Body of pancreas (tissue), 4 donors: ENCODE measurements around the gene CALML3. TPM values are rescaled to one million over a fixed set of nuclear protein-coding genes. Genes with fewer than 3 reads are reported as not detected.

ENCODE experiments used
- ATAC-seq: fragments of 150-250 bp; one replicate; pipeline ENCODE4 v1.9.1; 2016
- DNase-seq, 4 donors: peaks; one replicate each; pipeline ENCODE4 v3.0.0-alpha.2; 2019
- H3K27ac ChIP-seq, 4 donors: fragments of 200-600 bp; sonication (generic); 1 replicate in 3 of 4; 2 replicates in 1 of 4; pipeline versions ENCODE4 v1.5.1 to v1.6.1; 2016 to 2019; ENCODE audit warnings: mild to moderate bottlenecking in 1 of 4, mixed read lengths in 1 of 4, moderate library complexity in 1 of 4
- H3K27me3 ChIP-seq, 2 donors: fragments of 200-600 bp; sonication (generic); one replicate each; pipeline ENCODE4 v1.6.0; 2016; ENCODE audit warnings: mild to moderate bottlenecking in 1 of 2
- H3K36me3 ChIP-seq, 2 donors: fragments of 200-600 bp; sonication (generic); replicated peaks in 1 of 2; 2 replicates each; pipeline ENCODE4 v1.5.1; 2016; ENCODE audit warnings: low read depth in 2 of 2; ENCODE audit not compliant: insufficient read depth in 1 of 2
- H3K4me1 ChIP-seq: fragments of 200-600 bp; sonication (generic); one replicate; pipeline ENCODE4 v1.6.0; 2016
- H3K4me3 ChIP-seq, 2 donors: fragments of 200-600 bp; sonication (generic); 1 replicate in 1 of 2; 2 replicates in 1 of 2; pipeline ENCODE4 v1.5.1; 2016 to 2019
- H3K9me3 ChIP-seq, 3 donors: fragments of 200-600 bp; sonication (generic); 1 replicate in 2 of 3; 2 replicates in 1 of 3; pipeline ENCODE4 v1.5.1; 2016
- CTCF ChIP-seq, 7 experiments: fragments of 450-650 bp in 4 of 7; fragments of 200-600 bp in 3 of 7; sonication (generic) in 3 of 7; IDR thresholded peaks; one replicate each; pipeline ENCODE4 v1.5.1; 2016 to 2019; ENCODE audit warnings: antibody characterized with exemption in 7 of 7
- POLR2A ChIP-seq, 3 donors: fragments of 450-650 bp; IDR thresholded peaks; one replicate each; pipeline ENCODE4 v1.6.1; 2016; ENCODE audit warnings: antibody characterized with exemption in 3 of 3, mild to moderate bottlenecking in 2 of 3
- WGBS, 2 donors: methylation state at CpG; one replicate each; pipeline ENCODE4 v1.1.5; 2017; 5-methylcytosine and 5-hydroxymethylcytosine counted together
- intact Hi-C: fragments of 100-400 bp; cut with DNase I; formaldehyde crosslinking; loops from one replicate; pipeline ENCODE4 v1.15.1; 2023
- total RNA-seq, 2 donors: library from RNA; depleted of rRNA; stranded (reverse); fragments of >200 nt; gene quantifications; one replicate each; pipeline ENCODE4 v1.1.0, GENCODE V29; 2016

The CALML3 gene
- total RNA-seq, 2 donors from 2014 or later: not detected

GRCh38 chr10:5502571-5503476 is 21.9 kb upstream of the CALML3 start:
- H3K36me3 ChIP-seq: no peaks in the 10 kb centered on the region
- H3K27ac ChIP-seq: peak overlapping the region; percentile 72 to 77 (median 74)
- H3K27me3 ChIP-seq: no peaks in the 10 kb centered on the region
- DNase-seq: peak in 1 of 4 donors; percentile 11
- ATAC-seq: no peak
- H3K9me3 ChIP-seq: no peaks in the 10 kb centered on the region
- TF ChIP-seq CTCF (IDR thresholded peaks at IDR 0.05) (no peak), POLR2A (IDR thresholded peaks at IDR 0.05) (no peak)
- H3K4me3 ChIP-seq: no peak overlapping the region
- 69 to 75% methylated on average over 14 of the region's 14 CpGs for WGBS, 2 donors
- intact Hi-C loops: no loop called here
- peaks cover 58% of the 10 kb centered on the region for H3K4me1 ChIP-seq

DNA sequence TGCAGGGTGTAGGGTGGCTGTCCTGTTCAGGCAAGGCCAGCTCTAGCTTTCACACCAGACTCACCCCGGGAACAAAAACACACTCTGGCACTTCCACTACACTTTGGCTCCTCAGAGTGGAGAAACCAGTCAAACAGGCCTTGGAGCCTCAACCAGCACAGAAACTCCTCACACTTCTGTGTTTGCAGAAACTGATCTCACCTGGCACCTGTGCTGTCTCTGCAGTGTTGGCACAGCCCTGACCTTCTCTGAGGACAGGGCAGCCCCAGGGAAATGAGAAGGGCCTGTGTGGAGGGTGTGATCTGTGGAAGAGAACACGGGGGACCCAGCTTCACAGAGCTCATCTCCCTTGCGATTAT is 21.3 kb upstream of the CALML3 start:
- 9 to 19% methylated on average over 3 of the region's 3 CpGs for WGBS, 2 donors
- Histone ChIP-seq H3K36me3 (no peaks in the 10 kb centered on the region), H3K27me3 (no peaks in the 10 kb centered on the region), H3K9me3 (no peaks in the 10 kb centered on the region), H3K4me1 (peaks cover 58% of the 10 kb centered on the region), H3K27ac (peak overlapping the region; percentile 72 to 77 (median 74)), H3K4me3 (no peak overlapping the region)
- DNase-seq (peak; percentile 86 to 94 (median 92)), ATAC-seq (peak; percentile 98)
- TF ChIP-seq CTCF (IDR thresholded peaks at IDR 0.05) (no peak), POLR2A (IDR thresholded peaks at IDR 0.05) (no peak)
- intact Hi-C loops: no loop called here

- no peaks in the 10 kb centered on the region for H3K9me3 ChIP-seq
- peak; percentile 8 for ATAC-seq
- WGBS, 2 donors: 47 to 61% methylated on average over 15 to 18 of the region's 18 CpGs
- H3K4me3 ChIP-seq: no peak overlapping the region
- TF ChIP-seq CTCF (IDR thresholded peaks at IDR 0.05) (no peak), POLR2A (IDR thresholded peaks at IDR 0.05) (no peak)
- peak overlapping the region; percentile 72 to 77 (median 74) for H3K27ac ChIP-seq
- H3K36me3 ChIP-seq: no peaks in the 10 kb centered on the region
- peaks cover 58% of the 10 kb centered on the region for H3K4me1 ChIP-seq
- intact Hi-C loops: no loop called here
- DNase-seq: peak in 2 of 4 donors; percentile 15 to 45
- H3K27me3 ChIP-seq: no peaks in the 10 kb centered on the region
Measured at GRCh38 chr10:5504146-5505072, 20.4 kb upstream of the CALML3 start.

DNA sequence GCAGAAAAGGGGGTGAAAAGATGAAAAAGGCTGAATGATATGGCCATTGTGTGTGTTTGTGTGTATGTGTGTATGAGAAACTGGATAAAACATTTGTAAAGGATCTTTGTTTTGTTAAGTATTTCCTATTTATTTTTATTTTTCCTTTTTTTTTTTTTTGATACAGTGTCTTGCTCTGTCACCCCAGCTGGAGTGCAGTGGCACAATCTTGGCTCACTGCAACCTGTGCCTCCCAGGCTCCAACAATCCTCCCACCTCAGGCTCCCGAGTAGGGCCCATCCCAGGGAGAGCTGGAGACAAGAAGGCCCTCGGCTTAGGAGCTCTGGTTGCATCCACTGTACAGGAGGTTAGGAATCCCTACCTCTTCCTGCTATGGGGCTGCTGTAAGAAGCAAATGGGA is 18.5 kb upstream of the CALML3 start:
- H3K27ac ChIP-seq: peak overlapping the region in 2 of 4 donors; percentile 33 to 53
- no peak for ATAC-seq
- no peak for DNase-seq
- H3K4me3 ChIP-seq: no peak overlapping the region
- no peaks in the 10 kb centered on the region for H3K9me3 ChIP-seq
- WGBS, 2 donors: 30 to 71% methylated on average over 2 of the region's 2 CpGs
- H3K36me3 ChIP-seq: no peaks in the 10 kb centered on the region
- intact Hi-C loops: no loop called here
- TF ChIP-seq CTCF (IDR thresholded peaks at IDR 0.05) (no peak), POLR2A (IDR thresholded peaks at IDR 0.05) (no peak)
- no peaks in the 10 kb centered on the region for H3K27me3 ChIP-seq
- H3K4me1 ChIP-seq: peaks cover 53% of the 10 kb centered on the region
